GM23338 (cell line): Measurements from ENCODE around the gene SNAPC4. TPM values are rescaled to one million over a fixed set of nuclear protein-coding genes. Genes with fewer than 3 reads are reported as not detected.

Experiments used
- ATAC-seq: fragments of 200-7000 bp; cut with Tn5 transposase; 3 replicates; pipeline ENCODE4 v1.9.1; 2020
- DNase-seq: peaks from one replicate; pipeline ENCODE4 v3.0.0-alpha.2; 2015; ENCODE audit warnings: low spot score
- H2AFZ ChIP-seq: fragments of 200-600 bp; sonication (generic); 2 replicates; pipeline ENCODE4 v1.8.0; 2016; ENCODE audit warnings: antibody characterized with exemption, mild to moderate bottlenecking, moderate library complexity
- H3F3A ChIP-seq: fragments of 200-600 bp; sonication (generic); replicated peaks from 2 replicates; pipeline ENCODE4 v1.8.0; 2017; ENCODE audit warnings: antibody characterized with exemption, mixed run types, low read depth
- H3K27ac ChIP-seq: fragments of 200-600 bp; sonication (generic); 2 replicates; pipeline ENCODE4 v1.6.1; 2016; ENCODE audit warnings: low read depth
- H3K27me3 ChIP-seq: fragments of 200-600 bp; sonication (generic); 2 replicates; pipeline ENCODE4 v1.8.0; 2016; ENCODE audit warnings: mild to moderate bottlenecking, mixed run types, moderate library complexity; ENCODE audit not compliant: insufficient read depth
- H3K36me3 ChIP-seq: fragments of 200-600 bp; sonication (generic); 2 replicates; pipeline ENCODE4 v1.8.0; 2016; ENCODE audit warnings: mild to moderate bottlenecking; ENCODE audit not compliant: insufficient read depth
- H3K4me1 ChIP-seq: fragments of 200-600 bp; sonication (generic); 2 replicates; pipeline ENCODE4 v1.8.0; 2016; ENCODE audit warnings: mild to moderate bottlenecking, moderate library complexity; ENCODE audit not compliant: insufficient read depth
- H3K4me2 ChIP-seq: fragments of 200-600 bp; sonication (generic); 2 replicates; pipeline ENCODE4 v1.7.1; 2017; ENCODE audit warnings: mixed run types
- H3K4me3 ChIP-seq: fragments of 200-600 bp; sonication (generic); 2 replicates; pipeline ENCODE4 v1.6.1; 2016; ENCODE audit warnings: mixed run types
- H3K79me2 ChIP-seq: fragments of 200-600 bp; sonication (generic); replicated peaks from 2 replicates; pipeline ENCODE4 v1.8.0; 2017; ENCODE audit warnings: mild to moderate bottlenecking; ENCODE audit not compliant: insufficient read depth
- H3K9me2 ChIP-seq: fragments of 200-600 bp; sonication (generic); 2 replicates; pipeline ENCODE4 v1.8.0; 2017; ENCODE audit not compliant: insufficient read depth
- H4K20me1 ChIP-seq: fragments of 200-600 bp; sonication (generic); replicated peaks from 2 replicates; pipeline ENCODE4 v1.8.0; 2017; ENCODE audit warnings: mild to moderate bottlenecking; ENCODE audit not compliant: insufficient read depth
- H3K27ac Mint-ChIP-seq: 2 replicates; pipeline ENCODE4 v1.8.0; 2020; ENCODE audit warnings: inconsistent platforms, mild to moderate bottlenecking, moderate library complexity, mixed read lengths
- H3K27me3 Mint-ChIP-seq: 3 replicates; pipeline ENCODE4 v1.8.0; 2022; ENCODE audit warnings: low read depth, mild to moderate bottlenecking, moderate library complexity, mixed read lengths, inconsistent platforms; ENCODE audit not compliant: insufficient read depth, poor library complexity
- H3K36me3 Mint-ChIP-seq: 3 replicates; pipeline ENCODE4 v1.8.0; 2021; ENCODE audit warnings: low read depth, mild to moderate bottlenecking, inconsistent platforms, moderate library complexity, mixed read lengths
- H3K4me1 Mint-ChIP-seq: 3 replicates; pipeline ENCODE4 v1.8.0; 2020; ENCODE audit warnings: mild to moderate bottlenecking, inconsistent platforms, mixed read lengths
- H3K4me3 Mint-ChIP-seq: 3 replicates; pipeline ENCODE4 v1.8.0; 2021; ENCODE audit warnings: moderate library complexity, mild to moderate bottlenecking, inconsistent platforms, mixed read lengths
- H3K9me3 Mint-ChIP-seq: 3 replicates; pipeline ENCODE4 v1.8.0; 2020; ENCODE audit warnings: moderate library complexity, mild to moderate bottlenecking, inconsistent platforms, mixed read lengths
- CREB1 ChIP-seq: fragments of 250-450 bp; sonication (Bioruptor Pico); IDR thresholded peaks from 2 replicates; pipeline ENCODE4 v1.5.0; 2020; ENCODE audit warnings: low read depth, mild to moderate bottlenecking, moderate library complexity
- CTCF ChIP-seq, 2 experiments: fragments of 200-600 bp in 1 of 2; sonication (generic) in 1 of 2; conservative IDR thresholded peaks; 2 replicates each; pipeline versions ENCODE4 v1.5.1 to v1.6.1; 2016 to 2017; ENCODE audit warnings: antibody characterized with exemption in 2 of 2, low read depth in 2 of 2, mild to moderate bottlenecking in 2 of 2, moderate library complexity in 1 of 2
- JUNB ChIP-seq: IDR thresholded peaks from one replicate; pipeline ENCODE4 v1.6.1; 2016; ENCODE audit warnings: antibody characterized with exemption; ENCODE audit not compliant: unreplicated experiment
- ZNF331 ChIP-seq: fragments of 250-450 bp; sonication (Bioruptor Pico); IDR thresholded peaks from 2 replicates; pipeline ENCODE4 v1.5.0; 2020; ENCODE audit warnings: low read depth, mild to moderate bottlenecking, moderate library complexity
- ZNF462 ChIP-seq: fragments of 250-450 bp; sonication (Bioruptor Pico); IDR thresholded peaks from 2 replicates; pipeline ENCODE4 v1.5.0; 2020; ENCODE audit warnings: mild to moderate bottlenecking, moderate library complexity
- polyA plus RNA-seq: library from polyadenylated mRNA; unstranded; fragments of >200 nt; fragmentation: Nextera tagmentation; extraction: Ambion mirVana; gene quantifications from 2 replicates; pipeline ENCODE4 v1.2.1, GENCODE V29; 2016
- total RNA-seq: library from RNA; depleted of rRNA; stranded (reverse); fragments of >200 nt; shearing (Covaris generic); gene quantifications from 2 replicates; pipeline ENCODE4 v1.2.3, GENCODE V29; 2014

SNAPC4 gene
- total and polyA plus RNA-seq, 2 experiments from 2014 or later: 8.8 to 22.7 TPM

DNA sequence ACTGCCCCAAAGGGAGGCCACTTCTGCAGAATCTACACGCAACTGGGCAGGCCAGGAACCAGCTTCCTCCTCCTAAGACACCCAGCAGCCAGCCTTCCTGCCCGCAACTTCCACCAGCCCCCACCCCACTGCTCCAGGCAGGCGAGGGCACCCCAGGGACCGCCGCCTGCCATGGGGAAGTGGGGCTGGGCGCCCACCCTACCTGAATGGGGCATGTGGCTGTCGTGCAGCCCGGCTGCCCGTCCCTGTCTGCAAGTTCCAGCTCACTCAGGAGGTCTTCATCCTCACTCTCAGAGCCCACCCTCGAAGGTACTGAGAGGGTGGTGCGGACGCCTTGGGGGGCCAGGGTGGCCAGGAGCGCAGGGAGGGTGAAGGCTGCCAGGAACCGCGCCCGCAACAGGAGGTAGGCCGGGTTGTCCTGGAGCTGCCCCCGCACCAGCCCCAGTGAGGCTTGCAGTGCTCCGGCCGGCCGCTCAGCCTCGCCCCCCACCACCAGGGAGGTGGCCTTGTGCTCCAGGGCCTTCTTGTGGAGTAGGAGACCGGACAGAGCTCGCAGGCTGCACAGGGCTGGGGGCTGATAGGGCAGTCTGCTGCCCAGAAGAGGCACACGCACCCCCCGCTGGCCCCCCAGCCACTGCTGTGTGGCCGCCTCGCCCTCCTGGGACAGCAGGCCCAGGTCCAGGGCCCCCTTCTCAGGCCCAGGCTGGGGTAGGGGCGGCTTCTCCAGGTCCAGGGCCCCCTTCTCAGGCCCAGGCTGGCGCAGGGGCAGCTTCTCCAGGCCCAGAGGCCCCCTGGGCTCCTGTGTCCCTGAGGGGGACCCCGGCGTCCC, 22.4 kb downstream of the SNAPC4 start:
- no peaks in the 10 kb centered on the region for H3K9me3 Mint-ChIP-seq
- Histone ChIP-seq H3K4me1 (no peaks in the 10 kb centered on the region), H3K79me2 (no peaks in the 10 kb centered on the region), H3K36me3 (no peaks in the 10 kb centered on the region), H3K27me3 (no peaks in the 10 kb centered on the region), H4K20me1 (peaks cover 4% of the 10 kb centered on the region; the same call in 1 of the 2 replicates), H3K4me2 (no peak overlapping the region), H3K9me2 (no peaks in the 10 kb centered on the region), H3K27ac (no peak overlapping the region), H2AFZ (no peak overlapping the region), H3F3A (no peaks in the 10 kb centered on the region), H3K4me3 (no peak overlapping the region)
- TF ChIP-seq ZNF331 (CRISPR knock-in tag): no peak
- TF ChIP-seq CTCF (conservative IDR thresholded peaks at IDR 0.05; ENCODE audit: low read depth in 2 of 2): no peak
- no peak for TF ChIP-seq CREB1 (CRISPR knock-in tag)
- TF ChIP-seq ZNF462: no peak
- no peak for TF ChIP-seq JUNB
- no peak overlapping the region for H3K27ac Mint-ChIP-seq
- no peak overlapping the region for H3K4me3 Mint-ChIP-seq
- ATAC-seq (no peak), DNase-seq (no peak)
- no peaks in the 10 kb centered on the region for H3K4me1 Mint-ChIP-seq
- H3K27me3 Mint-ChIP-seq: peaks cover 3% of the 10 kb centered on the region
- H3K36me3 Mint-ChIP-seq: peaks cover 15% of the 10 kb centered on the region
